Activated CD8-positive, alpha-beta memory T cell treated with anti-CD3 and anti-CD28 coated beads for 4 hours (primary cell): ENCODE measurements around the gene FAF1.

Experiments used
- DNase-seq, 2 donors: peaks; one replicate each; pipeline ENCODE4 v3.0.0-alpha.2; 2020; ENCODE audit warnings: low read depth in 2 of 2

FAF1 gene

GRCh38 chr1:50978144-50978851 is 18.2 kb upstream of the FAF1 start:
- DNase-seq, result no peak

- no peak for DNase-seq
These were observed 17.6 kb upstream of the FAF1 start for GRCh38 chr1:50977575-50978143.

- DNase-seq, result no peak
These were observed 17.0 kb upstream of the FAF1 start for GRCh38 chr1:50976890-50977574.

GRCh38 chr1:50976111-50976889 is 16.2 kb upstream of the FAF1 start:
- no peak for DNase-seq

GRCh38 chr1:50975436-50975835 is 15.4 kb upstream of the FAF1 start:
- DNase-seq, result no peak

GRCh38 chr1:50974618-50974935 is 14.5 kb upstream of the FAF1 start:
- no peak for DNase-seq

- no peak for DNase-seq
These were observed 14.0 kb upstream of the FAF1 start for GRCh38 chr1:50973875-50974617.

GRCh38 chr1:50973255-50973654 is 13.2 kb upstream of the FAF1 start:
- DNase-seq, result no peak

- no peak for DNase-seq
These were observed 12.7 kb upstream of the FAF1 start for GRCh38 chr1:50972766-50973165.

GRCh38 chr1:50971748-50972305 is 11.8 kb upstream of the FAF1 start:
- DNase-seq, result no peak

GRCh38 chr1:50970931-50971582 is 11.0 kb upstream of the FAF1 start:
- no peak for DNase-seq

- no peak for DNase-seq
These were observed 10.4 kb upstream of the FAF1 start for GRCh38 chr1:50970509-50970887.

GRCh38 chr1:50969611-50970508 is 9.8 kb upstream of the FAF1 start, which contains the start of gene CDKN2C:
Gene CDKN2C (plus strand): TSS chr1:50970245. CDS start chr1:50970369, 124 bp downstream.
- peak in 1 of 2 donors; percentile 15 for DNase-seq

GRCh38 chr1:50968821-50969610 is 8.9 kb upstream of the FAF1 start:
- DNase-seq, result peak in 1 of 2 donors; percentile 22

GRCh38 chr1:50968158-50968820 is 8.2 kb upstream of the FAF1 start:
- DNase-seq, result peak; percentile 61 to 68

- no peak for DNase-seq
These were observed 7.5 kb upstream of the FAF1 start for GRCh38 chr1:50967416-50968157.

- DNase-seq, result no peak
These were observed 6.9 kb upstream of the FAF1 start for GRCh38 chr1:50966991-50967390.

GRCh38 chr1:50964863-50965262 is 4.8 kb upstream of the FAF1 start:
- no peak for DNase-seq
